Colonic mucosa (tissue), 4 donors: ENCODE measurements around the gene TIAM1. TPM values are rescaled to one million over a fixed set of nuclear protein-coding genes. Genes with fewer than 3 reads are reported as not detected.

ENCODE experiments used
- DNase-seq: peaks from one replicate; pipeline ENCODE4 v3.0.0-alpha.2; 2020
- H3K27ac ChIP-seq: fragments of 200-600 bp; one replicate; pipeline ENCODE4 v1.8.0; 2021
- H3K27me3 ChIP-seq: fragments of 200-600 bp; one replicate; pipeline ENCODE4 v1.8.0; 2021
- H3K36me3 ChIP-seq: fragments of 200-600 bp; one replicate; pipeline ENCODE4 v1.8.0; 2021
- H3K4me1 ChIP-seq: fragments of 200-600 bp; one replicate; pipeline ENCODE4 v1.8.0; 2021; ENCODE audit warnings: mild to moderate bottlenecking
- H3K4me3 ChIP-seq: fragments of 200-600 bp; one replicate; pipeline ENCODE4 v1.8.0; 2021
- H3K9ac ChIP-seq, 2 donors: one replicate each; pipeline ENCODE4 v1.7.0; 2013; ENCODE audit warnings: control low read depth in 2 of 2, low read depth in 2 of 2, low read length in 2 of 2
- H3K9me3 ChIP-seq: fragments of 200-600 bp; one replicate; pipeline ENCODE4 v1.8.0; 2021
- CTCF ChIP-seq: fragments of 200-600 bp; IDR thresholded peaks from one replicate; pipeline ENCODE4 v1.8.0; 2022; ENCODE audit warnings: antibody characterized with exemption, mild to moderate bottlenecking
- intact Hi-C: fragments of 100-400 bp; cut with DNase I; formaldehyde crosslinking; loops from one replicate; pipeline ENCODE4 v1.14.1; 2022
- total RNA-seq, 2 donors: library from RNA; stranded (reverse); fragmentation: NEBNext Ultra II Directional in 1 of 2; extraction: Animal tissue kit (Norgen Biotek cat#: 25700) in 1 of 2; gene quantifications; one replicate each; pipeline ENCODE4 v1.2.1, GENCODE V29; 2021
- donor health status: healthy.
- donor health status: DM: no; HTN: no; CAD: no.
- donor health status: DM: no; HTN: no; CAD: no.

The TIAM1 gene
- total RNA-seq, 2 donors from 2014 or later: 5.7 to 5.8 TPM

- no peak overlapping the region for H3K4me3 ChIP-seq
- intact Hi-C loops: no loop called here
- H3K4me1 ChIP-seq: no peaks in the 10 kb centered on the region
- no peak for TF ChIP-seq CTCF
- no peaks in the 10 kb centered on the region for H3K36me3 ChIP-seq
- H3K27me3 ChIP-seq: no peaks in the 10 kb centered on the region
- no peak overlapping the region for H3K9ac ChIP-seq
- H3K9me3 ChIP-seq: no peaks in the 10 kb centered on the region
- DNase-seq: no peak
- H3K27ac ChIP-seq: no peak overlapping the region
These were observed 7.0 kb downstream of the TIAM1 start for GRCh38 chr21:31337086-31337485.

- Histone ChIP-seq H3K4me1 (no peaks in the 10 kb centered on the region), H3K27me3 (no peaks in the 10 kb centered on the region), H3K36me3 (no peaks in the 10 kb centered on the region), H3K9ac (no peak overlapping the region), H3K4me3 (no peak overlapping the region), H3K27ac (no peak overlapping the region), H3K9me3 (no peaks in the 10 kb centered on the region)
- intact Hi-C loops: no loop called here
- TF ChIP-seq CTCF: no peak
- DNase-seq: no peak
These were observed 7.4 kb downstream of the TIAM1 start for GRCh38 chr21:31336739-31337040.

GRCh38 chr21:31335957-31336738, 7.9 kb downstream of the TIAM1 start:
- Histone ChIP-seq H3K4me3 (no peak overlapping the region), H3K9me3 (no peaks in the 10 kb centered on the region), H3K9ac (no peak overlapping the region), H3K27me3 (no peaks in the 10 kb centered on the region), H3K36me3 (no peaks in the 10 kb centered on the region), H3K27ac (no peak overlapping the region), H3K4me1 (no peaks in the 10 kb centered on the region)
- no peak for DNase-seq
- no peak for TF ChIP-seq CTCF
- intact Hi-C loops: no loop called here

- Histone ChIP-seq H3K9ac (no peak overlapping the region), H3K4me3 (no peak overlapping the region), H3K4me1 (no peaks in the 10 kb centered on the region), H3K9me3 (no peaks in the 10 kb centered on the region), H3K27me3 (no peaks in the 10 kb centered on the region), H3K27ac (no peak overlapping the region), H3K36me3 (no peaks in the 10 kb centered on the region)
- DNase-seq: no peak
- intact Hi-C loops: no loop called here
- TF ChIP-seq CTCF: no peak
These were observed 9.4 kb downstream of the TIAM1 start for GRCh38 chr21:31334648-31335121.

- H3K9me3 ChIP-seq: no peaks in the 10 kb centered on the region
- no peaks in the 10 kb centered on the region for H3K36me3 ChIP-seq
- no peak for TF ChIP-seq CTCF
- no peak for DNase-seq
- H3K9ac ChIP-seq: no peak overlapping the region
- H3K4me1 ChIP-seq: no peaks in the 10 kb centered on the region
- no peak overlapping the region for H3K27ac ChIP-seq
- no peaks in the 10 kb centered on the region for H3K27me3 ChIP-seq
- H3K4me3 ChIP-seq: no peak overlapping the region
- intact Hi-C loops: no loop called here
These were observed 11.5 kb downstream of the TIAM1 start for GRCh38 chr21:31332525-31332924.
